Panc1 (cell line): ENCODE data around the gene BCLAF1. TPM values are rescaled to one million over a fixed set of nuclear protein-coding genes. Genes with fewer than 3 reads are reported as not detected.

Source experiments
- ATAC-seq: fragments of 200-7000 bp; cut with Tn5 transposase; 2 replicates; pipeline ENCODE4 v1.9.1; 2020; ENCODE audit warnings: mild to moderate bottlenecking, moderate library complexity
- Bru-seq: library from RNA; stranded (reverse); fragments of 400-500 nt; gene quantifications from one replicate; lab custom pipeline; 2021; lab: Mats Ljungman, UMichigan
- BruChase-seq, 2 experiments: library from RNA; stranded (reverse); fragments of 400-500 nt; gene quantifications; one replicate each; lab custom pipeline; 2021; lab: Mats Ljungman, UMichigan
- BruUV-seq: library from RNA; stranded (reverse); fragments of 400-500 nt; replicated peaks from 2 replicates; lab custom pipeline; 2021; lab: Mats Ljungman, UMichigan
- CTCF ChIA-PET: fragments of 300-600 bp; sonication (Branson Sonifier 250); formaldehyde crosslinking; loops from one replicate; lab custom pipeline; 2022; ENCODE audit warnings: antibody characterized with exemption; lab: Charles Lee
- POLR2A ChIA-PET: fragments of 300-600 bp; sonication (Branson Sonifier 250); formaldehyde crosslinking; loops from one replicate; lab custom pipeline; 2022; ENCODE audit warnings: antibody characterized with exemption; lab: Charles Lee
- DNase-seq: peaks from one replicate; pipeline ENCODE4 v3.0.0-alpha.2; 2010; ENCODE audit warnings: low read depth, low spot score
- H3K27ac ChIP-seq: 2 replicates; pipeline ENCODE4 v1.5.1; 2011; ENCODE audit warnings: mild to moderate bottlenecking, low read length, inconsistent platforms
- H3K27me3 ChIP-seq: fragments of 200-500 bp; sonication (Bioruptor generic); 2 replicates; pipeline ENCODE4 v1.6.0; 2014; ENCODE audit warnings: low read length, inconsistent platforms; ENCODE audit not compliant: control insufficient read depth, insufficient read depth
- H3K36me3 ChIP-seq: fragments of 200-500 bp; sonication (Bioruptor generic); 2 replicates; pipeline ENCODE4 v1.5.1; 2014; ENCODE audit warnings: inconsistent platforms, mild to moderate bottlenecking, low read length, moderate library complexity; ENCODE audit not compliant: control insufficient read depth, insufficient read depth
- H3K4me1 ChIP-seq: 2 replicates; pipeline ENCODE4 v1.5.1; 2011; ENCODE audit warnings: inconsistent platforms, mild to moderate bottlenecking, low read length, moderate library complexity; ENCODE audit not compliant: control insufficient read depth, insufficient read depth
- H3K4me3 ChIP-seq, 2 experiments: 2 replicates each; pipeline ENCODE4 v1.5.1; 2011 to 2012; ENCODE audit warnings: low read depth in 2 of 2, low read length in 2 of 2, mild to moderate bottlenecking in 2 of 2, inconsistent platforms in 1 of 2, moderate library complexity in 1 of 2
- H3K9me3 ChIP-seq: fragments of 200-500 bp; sonication (Bioruptor generic); 2 replicates; pipeline ENCODE4 v1.5.1; 2014; ENCODE audit warnings: low read depth, mild to moderate bottlenecking, inconsistent platforms, low read length, moderate library complexity; ENCODE audit not compliant: control insufficient read depth, insufficient read depth
- POLR2AphosphoS5 ChIP-seq: IDR thresholded peaks from 2 replicates; pipeline ENCODE4 v1.6.1; 2012; ENCODE audit warnings: mild to moderate bottlenecking, low read depth, low read length, moderate library complexity
- REST ChIP-seq, 2 experiments: IDR thresholded peaks; 2 replicates each; pipeline ENCODE4 v1.6.1; 2011 to 2012; ENCODE audit warnings: low read depth in 2 of 2, control low read depth in 1 of 2, low read length in 1 of 2, mild to moderate bottlenecking in 1 of 2, moderate library complexity in 1 of 2; ENCODE audit not compliant: insufficient read depth in 1 of 2
- SIN3A ChIP-seq: IDR thresholded peaks from 2 replicates; pipeline ENCODE4 v1.6.1; 2012; ENCODE audit warnings: low read depth, mild to moderate bottlenecking, low read length, moderate library complexity, borderline replicate concordance; ENCODE audit not compliant: insufficient read depth
- TCF7L2 ChIP-seq: IDR thresholded peaks from 2 replicates; pipeline ENCODE4 v1.6.1; 2011; ENCODE audit warnings: mild to moderate bottlenecking, low read depth, low read length, inconsistent platforms
- in situ Hi-C: cut with HindIII; loops from 2 replicates; pipeline ENCODE4 v1.10.0; 2016; ENCODE audit warnings: low sequenced_read_pairs, low pct_unique_long_range_greater_than_20kb
- intact Hi-C: fragments of 100-400 bp; cut with micrococcal nuclease; formaldehyde crosslinking; loops from one replicate; pipeline ENCODE4 v1.10.0; 2022; ENCODE audit not compliant: unreplicated experiment
- long read RNA-seq: library from polyadenylated mRNA; unstranded; transcript quantifications from one replicate; pipeline ENCODE4 v2.0.0, GENCODE V29; 2021; ENCODE audit not compliant: unreplicated experiment
- polyA plus RNA-seq: library from polyadenylated mRNA; unstranded; fragments of >200 nt; gene quantifications from one replicate; pipeline ENCODE4 v1.2.1, GENCODE V29; 2012; ENCODE audit warnings: missing spikeins; ENCODE audit not compliant: insufficient read length
- total RNA-seq: library from RNA; stranded (reverse); gene quantifications from one replicate; pipeline ENCODE4 v1.2.1, GENCODE V29; 2021; ENCODE audit not compliant: unreplicated experiment
- TF ChIP-seq, protein P1 (sequence below): fragments of 450-650 bp; IDR thresholded peaks from 2 replicates; pipeline ENCODE4 v1.5.1; 2017; ENCODE audit warnings: mild to moderate bottlenecking

Gene BCLAF1
- 151 TPM for total RNA-seq
- 54.5 TPM for polyA plus RNA-seq
- Bru-seq, nascent RNA = percentile 99 among the genes with signal in this experiment
- percentile 97 among the genes with signal in this experiment for BruChase-seq, experiment 1, labeled RNA remaining after a 2-hour chase
- percentile 98 among the genes with signal in this experiment for BruChase-seq, experiment 2, labeled RNA remaining after a 6-hour chase
- long read RNA-seq, full-length matches to known transcripts = 79 of 189 reads
- long read RNA-seq, partial matches to known transcripts = 86 of 189 reads
- long read RNA-seq, other reads (novel, unspliced or antisense) = 24 of 189 reads

GRCh38 chr6:136289579-136290409 lies at the start of gene BCLAF1:
Gene BCLAF1, minus strand, starts transcription at chr6:136289846. Its CDS starts 9,980 bp downstream, at chr6:136279866.
- CTCF ChIA-PET = no interaction called here
- Histone ChIP-seq H3K9me3 (no peaks in the 10 kb centered on the region), H3K27ac (peak within 1 kb of the TSS; percentile 91), H3K4me3 (peak within 1 kb of the TSS; percentile 97 to 99), H3K4me1 (peaks cover 17% of the 10 kb centered on the region; the same call in 1 of the 2 replicates), H3K27me3 (no peaks in the 10 kb centered on the region), H3K36me3 (no peaks in the 10 kb centered on the region; the same call in 1 of the 2 replicates)
- POLR2A ChIA-PET = interaction anchor here (0.5 to 0.9 kb wide), 7 partner anchors 16 to 844 kb away, joined by 3 to 6 read pairs (median 3); no protein-coding TSS in a partner anchor
- DNase-seq (peak; percentile 96), ATAC-seq (peak; percentile 96)
- TF ChIP-seq, protein P1, sequence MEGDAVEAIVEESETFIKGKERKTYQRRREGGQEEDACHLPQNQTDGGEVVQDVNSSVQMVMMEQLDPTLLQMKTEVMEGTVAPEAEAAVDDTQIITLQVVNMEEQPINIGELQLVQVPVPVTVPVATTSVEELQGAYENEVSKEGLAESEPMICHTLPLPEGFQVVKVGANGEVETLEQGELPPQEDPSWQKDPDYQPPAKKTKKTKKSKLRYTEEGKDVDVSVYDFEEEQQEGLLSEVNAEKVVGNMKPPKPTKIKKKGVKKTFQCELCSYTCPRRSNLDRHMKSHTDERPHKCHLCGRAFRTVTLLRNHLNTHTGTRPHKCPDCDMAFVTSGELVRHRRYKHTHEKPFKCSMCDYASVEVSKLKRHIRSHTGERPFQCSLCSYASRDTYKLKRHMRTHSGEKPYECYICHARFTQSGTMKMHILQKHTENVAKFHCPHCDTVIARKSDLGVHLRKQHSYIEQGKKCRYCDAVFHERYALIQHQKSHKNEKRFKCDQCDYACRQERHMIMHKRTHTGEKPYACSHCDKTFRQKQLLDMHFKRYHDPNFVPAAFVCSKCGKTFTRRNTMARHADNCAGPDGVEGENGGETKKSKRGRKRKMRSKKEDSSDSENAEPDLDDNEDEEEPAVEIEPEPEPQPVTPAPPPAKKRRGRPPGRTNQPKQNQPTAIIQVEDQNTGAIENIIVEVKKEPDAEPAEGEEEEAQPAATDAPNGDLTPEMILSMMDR = no peak
- TF ChIP-seq POLR2AphosphoS5 (peak; percentile 99), TCF7L2 (no peak), SIN3A (peak; percentile 30; the same call in 1 of the 2 replicates)
- BruUV-seq = no TSS peak
- intact Hi-C loops (no loop called here), in situ Hi-C loops (no loop called here)

- TF ChIP-seq POLR2AphosphoS5 (no peak), TCF7L2 (no peak), SIN3A (no peak), REST (IDR thresholded peaks at IDR 0.05; ENCODE audit: insufficient read depth in 1 of 2, low read depth in 2 of 2, low read length in 1 of 2) (no peak)
- TF ChIP-seq, protein P1 = no peak
- no TSS peak for BruUV-seq
- Histone ChIP-seq H3K9me3 (no peaks in the 10 kb centered on the region), H3K4me3 (no peak overlapping the region), H3K27ac (no peak overlapping the region), H3K27me3 (no peaks in the 10 kb centered on the region; the same call in 1 of the 2 replicates), H3K36me3 (no peaks in the 10 kb centered on the region), H3K4me1 (no peaks in the 10 kb centered on the region)
- DNase-seq = no peak
- in situ Hi-C loops (no loop called here), intact Hi-C loops (no loop called here)
- CTCF ChIA-PET = interaction anchor here (0.6 kb wide), 1 partner anchor 317 kb away, joined by 4 read pairs; no protein-coding TSS in a partner anchor
- POLR2A ChIA-PET = no interaction called here
- ATAC-seq = no peak
These were observed 48.8 kb upstream of the BCLAF1 start for GRCh38 chr6:136338486-136338885.
